G401.6 (cell line): ENCODE data around the gene OXER1.

ENCODE experiments used
- FAIRE-seq: peaks from 2 replicates; lab custom pipeline; 2012; peaks lifted over from hg19 to GRCh38; lab: Jason Lieb, UNC

The OXER1 gene

GRCh38 chr2:42764096-42764495 lies at the start of gene OXER1:
Gene OXER1, minus strand, starts transcription at chr2:42764135. Its CDS starts 73 bp downstream, at chr2:42764062.
- FAIRE-seq, result no peak

GRCh38 chr2:42812899-42813479 lies 49.1 kb upstream of the OXER1 start:
- peak; percentile 77 for FAIRE-seq

- no peak for FAIRE-seq
Observed at GRCh38 chr2:42810971-42811811, 47.3 kb upstream of the OXER1 start.

- FAIRE-seq, result peak; percentile 6
Observed at GRCh38 chr2:42810121-42810970, 46.4 kb upstream of the OXER1 start.

- FAIRE-seq, result no peak
Observed at GRCh38 chr2:42809819-42810120, 45.8 kb upstream of the OXER1 start.

GRCh38 chr2:42809131-42809818 lies 45.3 kb upstream of the OXER1 start:
- FAIRE-seq, result no peak

- no peak for FAIRE-seq
Observed at GRCh38 chr2:42808301-42808700, 44.4 kb upstream of the OXER1 start.

GRCh38 chr2:42806786-42807185 lies 42.9 kb upstream of the OXER1 start:
- no peak for FAIRE-seq

- no peak for FAIRE-seq
Observed at GRCh38 chr2:42804891-42805290, 41.0 kb upstream of the OXER1 start.

- FAIRE-seq, result no peak
Observed at GRCh38 chr2:42804338-42804737, 40.4 kb upstream of the OXER1 start.

- FAIRE-seq, result no peak
Observed at GRCh38 chr2:42802150-42802549, 38.2 kb upstream of the OXER1 start.

GRCh38 chr2:42801381-42801780 lies 37.4 kb upstream of the OXER1 start:
- no peak for FAIRE-seq

GRCh38 chr2:42800981-42801380 lies 37.0 kb upstream of the OXER1 start:
- no peak for FAIRE-seq

- FAIRE-seq, result no peak
Observed at GRCh38 chr2:42800461-42800962, 36.6 kb upstream of the OXER1 start.

GRCh38 chr2:42799881-42800280 lies 35.9 kb upstream of the OXER1 start:
- no peak for FAIRE-seq

- no peak for FAIRE-seq
Observed at GRCh38 chr2:42797281-42797680, 33.3 kb upstream of the OXER1 start.

- no peak for FAIRE-seq
Observed at GRCh38 chr2:42796427-42797248, 32.7 kb upstream of the OXER1 start.

GRCh38 chr2:42795841-42796301 lies 31.9 kb upstream of the OXER1 start:
- FAIRE-seq, result no peak

GRCh38 chr2:42795275-42795674 lies 31.3 kb upstream of the OXER1 start:
- FAIRE-seq, result no peak

GRCh38 chr2:42794271-42795046 lies 30.5 kb upstream of the OXER1 start:
- FAIRE-seq, result no peak
